Spleen (tissue), 7 donors: ENCODE measurements around the gene RBMY1F.
"Not testable (repeated sequence)": the region's sequence is repeated elsewhere in the genome, so short reads cannot be mapped to it uniquely, and the experiment has no call there.

Experiments
- CTCF ChIP-seq, 11 experiments: fragments of 200-600 bp in 7 of 11; fragments of 450-650 bp in 4 of 11; sonication (generic) in 4 of 11; IDR thresholded peaks in 8 of 11; conservative IDR thresholded peaks in 3 of 11; 1 replicate in 7 of 11; 2 replicates in 4 of 11; pipeline versions ENCODE4 v1.4.0 to v1.8.0; 2016 to 2021; ENCODE audit warnings: antibody characterized with exemption in 11 of 11, inconsistent platforms in 4 of 11, mild to moderate bottlenecking in 1 of 11
- POLR2A ChIP-seq, 3 donors: fragments of 450-650 bp; IDR thresholded peaks; one replicate each; pipeline ENCODE4 v1.5.1; 2017; ENCODE audit warnings: antibody characterized with exemption in 3 of 3, mild to moderate bottlenecking in 1 of 3
- POLR2AphosphoS5 ChIP-seq, 3 donors: sonication (generic); formaldehyde crosslinking; IDR thresholded peaks; one replicate each; pipeline ENCODE4 v1.5.1; 2017; ENCODE audit warnings: antibody characterized with exemption in 3 of 3
- donor health status: DM: no; HTN: no; CAD: no; lungs with moderate emphysema.
- donor health status: DM: no; HTN: no; CAD: no.
- donor health status: DM: no; HTN: no; CAD: no.

GRCh38 chrY:22182823-22183222, at the start of gene RBMY1F:
- TF ChIP-seq CTCF (IDR thresholded peaks at IDR 0.05 in 8 of 11, conservative IDR thresholded peaks at IDR 0.05 in 3 of 11); POLR2AphosphoS5 (IDR thresholded peaks at IDR 0.05); POLR2A (IDR thresholded peaks at IDR 0.05): not testable (repeated sequence)
